GM23338 (cell line): ENCODE results near the gene SVOPL. TPM values are rescaled to one million over a fixed set of nuclear protein-coding genes. Genes with fewer than 3 reads are reported as not detected.

Experiments used
- ATAC-seq: fragments of 200-7000 bp; cut with Tn5 transposase; 3 replicates; pipeline ENCODE4 v1.9.1; 2020
- DNase-seq: peaks from one replicate; pipeline ENCODE4 v3.0.0-alpha.2; 2015; ENCODE audit warnings: low spot score
- H2AFZ ChIP-seq: fragments of 200-600 bp; sonication (generic); 2 replicates; pipeline ENCODE4 v1.8.0; 2016; ENCODE audit warnings: antibody characterized with exemption, mild to moderate bottlenecking, moderate library complexity
- H3F3A ChIP-seq: fragments of 200-600 bp; sonication (generic); replicated peaks from 2 replicates; pipeline ENCODE4 v1.8.0; 2017; ENCODE audit warnings: antibody characterized with exemption, mixed run types, low read depth
- H3K27ac ChIP-seq: fragments of 200-600 bp; sonication (generic); 2 replicates; pipeline ENCODE4 v1.6.1; 2016; ENCODE audit warnings: low read depth
- H3K27me3 ChIP-seq: fragments of 200-600 bp; sonication (generic); 2 replicates; pipeline ENCODE4 v1.8.0; 2016; ENCODE audit warnings: mild to moderate bottlenecking, mixed run types, moderate library complexity; ENCODE audit not compliant: insufficient read depth
- H3K36me3 ChIP-seq: fragments of 200-600 bp; sonication (generic); 2 replicates; pipeline ENCODE4 v1.8.0; 2016; ENCODE audit warnings: mild to moderate bottlenecking; ENCODE audit not compliant: insufficient read depth
- H3K4me1 ChIP-seq: fragments of 200-600 bp; sonication (generic); 2 replicates; pipeline ENCODE4 v1.8.0; 2016; ENCODE audit warnings: mild to moderate bottlenecking, moderate library complexity; ENCODE audit not compliant: insufficient read depth
- H3K4me2 ChIP-seq: fragments of 200-600 bp; sonication (generic); 2 replicates; pipeline ENCODE4 v1.7.1; 2017; ENCODE audit warnings: mixed run types
- H3K4me3 ChIP-seq: fragments of 200-600 bp; sonication (generic); 2 replicates; pipeline ENCODE4 v1.6.1; 2016; ENCODE audit warnings: mixed run types
- H3K79me2 ChIP-seq: fragments of 200-600 bp; sonication (generic); replicated peaks from 2 replicates; pipeline ENCODE4 v1.8.0; 2017; ENCODE audit warnings: mild to moderate bottlenecking; ENCODE audit not compliant: insufficient read depth
- H3K9me2 ChIP-seq: fragments of 200-600 bp; sonication (generic); 2 replicates; pipeline ENCODE4 v1.8.0; 2017; ENCODE audit not compliant: insufficient read depth
- H4K20me1 ChIP-seq: fragments of 200-600 bp; sonication (generic); replicated peaks from 2 replicates; pipeline ENCODE4 v1.8.0; 2017; ENCODE audit warnings: mild to moderate bottlenecking; ENCODE audit not compliant: insufficient read depth
- H3K27ac Mint-ChIP-seq: 2 replicates; pipeline ENCODE4 v1.8.0; 2020; ENCODE audit warnings: inconsistent platforms, mild to moderate bottlenecking, moderate library complexity, mixed read lengths
- H3K27me3 Mint-ChIP-seq: 3 replicates; pipeline ENCODE4 v1.8.0; 2022; ENCODE audit warnings: low read depth, mild to moderate bottlenecking, moderate library complexity, mixed read lengths, inconsistent platforms; ENCODE audit not compliant: insufficient read depth, poor library complexity
- H3K36me3 Mint-ChIP-seq: 3 replicates; pipeline ENCODE4 v1.8.0; 2021; ENCODE audit warnings: low read depth, mild to moderate bottlenecking, inconsistent platforms, moderate library complexity, mixed read lengths
- H3K4me1 Mint-ChIP-seq: 3 replicates; pipeline ENCODE4 v1.8.0; 2020; ENCODE audit warnings: mild to moderate bottlenecking, inconsistent platforms, mixed read lengths
- H3K4me3 Mint-ChIP-seq: 3 replicates; pipeline ENCODE4 v1.8.0; 2021; ENCODE audit warnings: moderate library complexity, mild to moderate bottlenecking, inconsistent platforms, mixed read lengths
- H3K9me3 Mint-ChIP-seq: 3 replicates; pipeline ENCODE4 v1.8.0; 2020; ENCODE audit warnings: moderate library complexity, mild to moderate bottlenecking, inconsistent platforms, mixed read lengths
- CREB1 ChIP-seq: fragments of 250-450 bp; sonication (Bioruptor Pico); IDR thresholded peaks from 2 replicates; pipeline ENCODE4 v1.5.0; 2020; ENCODE audit warnings: low read depth, mild to moderate bottlenecking, moderate library complexity
- ETS1 ChIP-seq: IDR thresholded peaks from 2 replicates; pipeline ENCODE4 v1.6.1; 2016; ENCODE audit warnings: antibody characterized with exemption
- EZH2 ChIP-seq: fragments of 200-600 bp; sonication (generic); IDR thresholded peaks from one replicate; pipeline ENCODE4 v1.8.0; 2017; ENCODE audit warnings: antibody characterized with exemption, mild to moderate bottlenecking, low read depth; ENCODE audit not compliant: unreplicated experiment
- EZH2phosphoT487 ChIP-seq: fragments of 200-600 bp; sonication (generic); IDR thresholded peaks from one replicate; pipeline ENCODE4 v1.8.1; 2018; ENCODE audit warnings: antibody characterized with exemption; ENCODE audit not compliant: unreplicated experiment
- JUNB ChIP-seq: IDR thresholded peaks from one replicate; pipeline ENCODE4 v1.6.1; 2016; ENCODE audit warnings: antibody characterized with exemption; ENCODE audit not compliant: unreplicated experiment
- POLR2AphosphoS5 ChIP-seq: IDR thresholded peaks from 2 replicates; pipeline ENCODE4 v1.6.1; 2016; ENCODE audit warnings: antibody characterized with exemption, low read depth
- STAT1 ChIP-seq: IDR thresholded peaks from one replicate; pipeline ENCODE4 v1.6.1; 2016; ENCODE audit warnings: antibody characterized with exemption; ENCODE audit not compliant: unreplicated experiment
- ZNF331 ChIP-seq: fragments of 250-450 bp; sonication (Bioruptor Pico); IDR thresholded peaks from 2 replicates; pipeline ENCODE4 v1.5.0; 2020; ENCODE audit warnings: low read depth, mild to moderate bottlenecking, moderate library complexity
- polyA plus RNA-seq: library from polyadenylated mRNA; unstranded; fragments of >200 nt; fragmentation: Nextera tagmentation; extraction: Ambion mirVana; gene quantifications from 2 replicates; pipeline ENCODE4 v1.2.1, GENCODE V29; 2016
- total RNA-seq: library from RNA; depleted of rRNA; stranded (reverse); fragments of >200 nt; shearing (Covaris generic); gene quantifications from 2 replicates; pipeline ENCODE4 v1.2.3, GENCODE V29; 2014
- TF ChIP-seq, protein P1 (sequence below): IDR thresholded peaks from one replicate; pipeline ENCODE4 v1.6.1; 2018; ENCODE audit warnings: antibody characterized with exemption; ENCODE audit not compliant: unreplicated experiment
- TF ChIP-seq, protein P2 (sequence below): fragments of 250-450 bp; sonication (Bioruptor Pico); IDR thresholded peaks from 2 replicates; pipeline ENCODE4 v1.5.0; 2020; ENCODE audit warnings: mild to moderate bottlenecking, moderate library complexity

The SVOPL gene
- total and polyA plus RNA-seq, 2 experiments from 2014 or later = 1.4 to 2.1 TPM

- TF ChIP-seq ETS1 (no peak), ZNF331 (no peak), STAT1 (no peak), JUNB (no peak)
These were observed 141.7 kb downstream of the SVOPL start (continued) for GRCh38 chr7:138559448-138559847.

GRCh38 chr7:138556771-138557484 lies 144.2 kb downstream of the SVOPL start:
- Histone ChIP-seq H3K27ac (no peak overlapping the region), H4K20me1 (peaks cover 4% of the 10 kb centered on the region; the same call in 1 of the 2 replicates), H3K9me2 (peaks cover 4% of the 10 kb centered on the region; the same call in 1 of the 2 replicates), H3K4me3 (no peak overlapping the region), H3K27me3 (no peaks in the 10 kb centered on the region), H3K79me2 (peaks cover 69% of the 10 kb centered on the region), H3K4me2 (no peak overlapping the region), H3K4me1 (no peaks in the 10 kb centered on the region), H3F3A (0 out of 2 replicates have a peak, but pooled peaks cover 9% of the 10 kb centered on the region), H2AFZ (no peak overlapping the region), H3K36me3 (peaks cover 99% of the 10 kb centered on the region)
- ATAC-seq (no peak), DNase-seq (peak; percentile 23)
- H3K27me3 Mint-ChIP-seq = peaks cover 9% of the 10 kb centered on the region
- no peaks in the 10 kb centered on the region for H3K4me1 Mint-ChIP-seq
- peaks cover 98% of the 10 kb centered on the region for H3K36me3 Mint-ChIP-seq
- H3K27ac Mint-ChIP-seq = no peak overlapping the region
- no peak overlapping the region for H3K4me3 Mint-ChIP-seq
- peaks cover 54% of the 10 kb centered on the region for H3K9me3 Mint-ChIP-seq
- TF ChIP-seq, protein P1, sequence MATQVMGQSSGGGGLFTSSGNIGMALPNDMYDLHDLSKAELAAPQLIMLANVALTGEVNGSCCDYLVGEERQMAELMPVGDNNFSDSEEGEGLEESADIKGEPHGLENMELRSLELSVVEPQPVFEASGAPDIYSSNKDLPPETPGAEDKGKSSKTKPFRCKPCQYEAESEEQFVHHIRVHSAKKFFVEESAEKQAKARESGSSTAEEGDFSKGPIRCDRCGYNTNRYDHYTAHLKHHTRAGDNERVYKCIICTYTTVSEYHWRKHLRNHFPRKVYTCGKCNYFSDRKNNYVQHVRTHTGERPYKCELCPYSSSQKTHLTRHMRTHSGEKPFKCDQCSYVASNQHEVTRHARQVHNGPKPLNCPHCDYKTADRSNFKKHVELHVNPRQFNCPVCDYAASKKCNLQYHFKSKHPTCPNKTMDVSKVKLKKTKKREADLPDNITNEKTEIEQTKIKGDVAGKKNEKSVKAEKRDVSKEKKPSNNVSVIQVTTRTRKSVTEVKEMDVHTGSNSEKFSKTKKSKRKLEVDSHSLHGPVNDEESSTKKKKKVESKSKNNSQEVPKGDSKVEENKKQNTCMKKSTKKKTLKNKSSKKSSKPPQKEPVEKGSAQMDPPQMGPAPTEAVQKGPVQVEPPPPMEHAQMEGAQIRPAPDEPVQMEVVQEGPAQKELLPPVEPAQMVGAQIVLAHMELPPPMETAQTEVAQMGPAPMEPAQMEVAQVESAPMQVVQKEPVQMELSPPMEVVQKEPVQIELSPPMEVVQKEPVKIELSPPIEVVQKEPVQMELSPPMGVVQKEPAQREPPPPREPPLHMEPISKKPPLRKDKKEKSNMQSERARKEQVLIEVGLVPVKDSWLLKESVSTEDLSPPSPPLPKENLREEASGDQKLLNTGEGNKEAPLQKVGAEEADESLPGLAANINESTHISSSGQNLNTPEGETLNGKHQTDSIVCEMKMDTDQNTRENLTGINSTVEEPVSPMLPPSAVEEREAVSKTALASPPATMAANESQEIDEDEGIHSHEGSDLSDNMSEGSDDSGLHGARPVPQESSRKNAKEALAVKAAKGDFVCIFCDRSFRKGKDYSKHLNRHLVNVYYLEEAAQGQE = no peak
- TF ChIP-seq, protein P2, sequence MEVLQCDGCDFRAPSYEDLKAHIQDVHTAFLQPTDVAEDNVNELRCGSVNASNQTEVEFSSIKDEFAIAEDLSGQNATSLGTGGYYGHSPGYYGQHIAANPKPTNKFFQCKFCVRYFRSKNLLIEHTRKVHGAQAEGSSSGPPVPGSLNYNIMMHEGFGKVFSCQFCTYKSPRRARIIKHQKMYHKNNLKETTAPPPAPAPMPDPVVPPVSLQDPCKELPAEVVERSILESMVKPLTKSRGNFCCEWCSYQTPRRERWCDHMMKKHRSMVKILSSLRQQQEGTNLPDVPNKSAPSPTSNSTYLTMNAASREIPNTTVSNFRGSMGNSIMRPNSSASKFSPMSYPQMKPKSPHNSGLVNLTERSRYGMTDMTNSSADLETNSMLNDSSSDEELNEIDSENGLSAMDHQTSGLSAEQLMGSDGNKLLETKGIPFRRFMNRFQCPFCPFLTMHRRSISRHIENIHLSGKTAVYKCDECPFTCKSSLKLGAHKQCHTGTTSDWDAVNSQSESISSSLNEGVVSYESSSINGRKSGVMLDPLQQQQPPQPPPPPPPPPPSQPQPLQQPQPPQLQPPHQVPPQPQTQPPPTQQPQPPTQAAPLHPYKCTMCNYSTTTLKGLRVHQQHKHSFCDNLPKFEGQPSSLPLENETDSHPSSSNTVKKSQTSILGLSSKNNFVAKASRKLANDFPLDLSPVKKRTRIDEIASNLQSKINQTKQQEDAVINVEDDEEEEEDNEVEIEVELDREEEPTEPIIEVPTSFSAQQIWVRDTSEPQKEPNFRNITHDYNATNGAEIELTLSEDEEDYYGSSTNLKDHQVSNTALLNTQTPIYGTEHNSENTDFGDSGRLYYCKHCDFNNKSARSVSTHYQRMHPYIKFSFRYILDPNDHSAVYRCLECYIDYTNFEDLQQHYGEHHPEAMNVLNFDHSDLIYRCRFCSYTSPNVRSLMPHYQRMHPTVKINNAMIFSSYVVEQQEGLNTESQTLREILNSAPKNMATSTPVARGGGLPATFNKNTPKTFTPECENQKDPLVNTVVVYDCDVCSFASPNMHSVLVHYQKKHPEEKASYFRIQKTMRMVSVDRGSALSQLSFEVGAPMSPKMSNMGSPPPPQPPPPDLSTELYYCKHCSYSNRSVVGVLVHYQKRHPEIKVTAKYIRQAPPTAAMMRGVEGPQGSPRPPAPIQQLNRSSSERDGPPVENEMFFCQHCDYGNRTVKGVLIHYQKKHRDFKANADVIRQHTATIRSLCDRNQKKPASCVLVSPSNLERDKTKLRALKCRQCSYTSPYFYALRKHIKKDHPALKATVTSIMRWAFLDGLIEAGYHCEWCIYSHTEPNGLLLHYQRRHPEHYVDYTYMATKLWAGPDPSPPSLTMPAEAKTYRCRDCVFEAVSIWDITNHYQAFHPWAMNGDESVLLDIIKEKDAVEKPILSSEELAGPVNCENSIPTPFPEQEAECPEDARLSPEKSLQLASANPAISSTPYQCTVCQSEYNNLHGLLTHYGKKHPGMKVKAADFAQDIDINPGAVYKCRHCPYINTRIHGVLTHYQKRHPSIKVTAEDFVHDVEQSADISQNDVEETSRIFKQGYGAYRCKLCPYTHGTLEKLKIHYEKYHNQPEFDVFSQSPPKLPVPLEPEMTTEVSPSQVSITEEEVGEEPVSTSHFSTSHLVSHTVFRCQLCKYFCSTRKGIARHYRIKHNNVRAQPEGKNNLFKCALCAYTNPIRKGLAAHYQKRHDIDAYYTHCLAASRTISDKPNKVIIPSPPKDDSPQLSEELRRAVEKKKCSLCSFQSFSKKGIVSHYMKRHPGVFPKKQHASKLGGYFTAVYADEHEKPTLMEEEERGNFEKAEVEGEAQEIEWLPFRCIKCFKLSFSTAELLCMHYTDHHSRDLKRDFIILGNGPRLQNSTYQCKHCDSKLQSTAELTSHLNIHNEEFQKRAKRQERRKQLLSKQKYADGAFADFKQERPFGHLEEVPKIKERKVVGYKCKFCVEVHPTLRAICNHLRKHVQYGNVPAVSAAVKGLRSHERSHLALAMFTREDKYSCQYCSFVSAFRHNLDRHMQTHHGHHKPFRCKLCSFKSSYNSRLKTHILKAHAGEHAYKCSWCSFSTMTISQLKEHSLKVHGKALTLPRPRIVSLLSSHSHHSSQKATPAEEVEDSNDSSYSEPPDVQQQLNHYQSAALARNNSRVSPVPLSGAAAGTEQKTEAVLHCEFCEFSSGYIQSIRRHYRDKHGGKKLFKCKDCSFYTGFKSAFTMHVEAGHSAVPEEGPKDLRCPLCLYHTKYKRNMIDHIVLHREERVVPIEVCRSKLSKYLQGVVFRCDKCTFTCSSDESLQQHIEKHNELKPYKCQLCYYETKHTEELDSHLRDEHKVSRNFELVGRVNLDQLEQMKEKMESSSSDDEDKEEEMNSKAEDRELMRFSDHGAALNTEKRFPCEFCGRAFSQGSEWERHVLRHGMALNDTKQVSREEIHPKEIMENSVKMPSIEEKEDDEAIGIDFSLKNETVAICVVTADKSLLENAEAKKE (CRISPR knock-in tag) = no peak
- TF ChIP-seq STAT1 (no peak), EZH2 (no peak), POLR2AphosphoS5 (no peak), CREB1 (CRISPR knock-in tag) (no peak), JUNB (no peak), EZH2phosphoT487 (no peak), ETS1 (no peak)
